WERI-Rb-1 (cell line): ENCODE data around the gene KCTD21.

Experiments
- DNase-seq: peaks from one replicate; pipeline ENCODE4 v3.0.0-alpha.2; 2020
- H3K27ac ChIP-seq: fragments of 250-450 bp; sonication (Bioruptor Pico); 2 replicates; pipeline ENCODE4 v1.5.1; 2020; ENCODE audit warnings: mild to moderate bottlenecking, moderate library complexity
- H3K27me3 ChIP-seq: fragments of 250-450 bp; sonication (Bioruptor Pico); 2 replicates; pipeline ENCODE4 v1.5.1; 2021; ENCODE audit warnings: mild to moderate bottlenecking, low read depth, moderate library complexity; ENCODE audit not compliant: insufficient read depth, severe bottlenecking
- H3K36me3 ChIP-seq: fragments of 250-450 bp; sonication (Bioruptor Pico); 2 replicates; pipeline ENCODE4 v1.5.1; 2020; ENCODE audit warnings: mild to moderate bottlenecking, moderate library complexity
- H3K4me3 ChIP-seq: 2 replicates; pipeline ENCODE4 v1.5.1; 2011; ENCODE audit warnings: low read depth, mild to moderate bottlenecking, control low read depth, low read length
- H3K9me3 ChIP-seq: fragments of 250-450 bp; sonication (Bioruptor Pico); 2 replicates; pipeline ENCODE4 v1.5.1; 2021; ENCODE audit warnings: mild to moderate bottlenecking, moderate library complexity; ENCODE audit not compliant: severe bottlenecking
- CTCF ChIP-seq: IDR thresholded peaks from 2 replicates; pipeline ENCODE4 v1.5.1; 2011; ENCODE audit warnings: low read depth, mild to moderate bottlenecking, control low read depth, inconsistent platforms, low read length

KCTD21 gene

GRCh38 chr11:78205256-78205655 lies 16.8 kb upstream of the KCTD21 start:
- Histone ChIP-seq H3K9me3 (no peaks in the 10 kb centered on the region), H3K4me3 (no peak overlapping the region), H3K27ac (no peak overlapping the region), H3K36me3 (peaks cover 17% of the 10 kb centered on the region), H3K27me3 (no peaks in the 10 kb centered on the region)
- no peak for DNase-seq
- no peak for TF ChIP-seq CTCF

GRCh38 chr11:78203184-78203583 lies 14.8 kb upstream of the KCTD21 start:
- no peaks in the 10 kb centered on the region for H3K9me3 ChIP-seq
- TF ChIP-seq CTCF: no peak
- DNase-seq: no peak
- no peak overlapping the region for H3K4me3 ChIP-seq
- no peak overlapping the region for H3K27ac ChIP-seq
- no peaks in the 10 kb centered on the region for H3K27me3 ChIP-seq
- peaks cover 18% of the 10 kb centered on the region for H3K36me3 ChIP-seq

GRCh38 chr11:78202733-78203167 lies 14.3 kb upstream of the KCTD21 start:
- Histone ChIP-seq H3K27me3 (no peaks in the 10 kb centered on the region), H3K27ac (no peak overlapping the region), H3K9me3 (no peaks in the 10 kb centered on the region), H3K36me3 (peaks cover 15% of the 10 kb centered on the region), H3K4me3 (no peak overlapping the region)
- no peak for DNase-seq
- no peak for TF ChIP-seq CTCF

- H3K36me3 ChIP-seq: peaks cover 12% of the 10 kb centered on the region
- H3K9me3 ChIP-seq: no peaks in the 10 kb centered on the region
- no peak overlapping the region for H3K4me3 ChIP-seq
- no peak overlapping the region for H3K27ac ChIP-seq
- TF ChIP-seq CTCF: no peak
- H3K27me3 ChIP-seq: no peaks in the 10 kb centered on the region
- DNase-seq: no peak
Measured at GRCh38 chr11:78201096-78201818, 12.8 kb upstream of the KCTD21 start.

GRCh38 chr11:78200553-78200952 lies 12.1 kb upstream of the KCTD21 start:
- Histone ChIP-seq H3K9me3 (no peaks in the 10 kb centered on the region), H3K4me3 (no peak overlapping the region), H3K27ac (no peak overlapping the region), H3K27me3 (no peaks in the 10 kb centered on the region), H3K36me3 (peaks cover 12% of the 10 kb centered on the region)
- DNase-seq: no peak
- TF ChIP-seq CTCF: no peak

- Histone ChIP-seq H3K9me3 (no peaks in the 10 kb centered on the region), H3K27ac (no peak overlapping the region), H3K27me3 (no peaks in the 10 kb centered on the region), H3K4me3 (no peak overlapping the region), H3K36me3 (peaks cover 12% of the 10 kb centered on the region)
- TF ChIP-seq CTCF: no peak
- no peak for DNase-seq
Measured at GRCh38 chr11:78200061-78200460, 11.6 kb upstream of the KCTD21 start.
